HepG2 (cell line): ENCODE measurements around the gene THRB. TPM values are rescaled to one million over a fixed set of nuclear protein-coding genes. Genes with fewer than 3 reads are reported as not detected.

ENCODE experiments used
- CREB3 ChIP-seq: sonication (generic); formaldehyde crosslinking; IDR thresholded peaks from 2 replicates; pipeline ENCODE4 v1.5.0; 2020; ENCODE audit warnings: missing genetic modification reagents
- FOSL2 ChIP-seq: sonication (generic); formaldehyde crosslinking; IDR thresholded peaks from 2 replicates; pipeline ENCODE4 v1.4.0; 2020; ENCODE audit warnings: missing genetic modification reagents
- GATAD2A ChIP-seq: IDR thresholded peaks from 2 replicates; pipeline ENCODE4 v1.6.1; 2016
- HDAC6 ChIP-seq: fragments of 200-600 bp; sonication (generic); IDR thresholded peaks from 2 replicates; pipeline ENCODE4 v1.7.0; 2017; ENCODE audit warnings: mild to moderate bottlenecking, antibody characterized with exemption, low read length, low read depth
- KMT2A ChIP-seq: sonication (generic); formaldehyde crosslinking; IDR thresholded peaks from 2 replicates; pipeline ENCODE4 v1.4.0; 2020; ENCODE audit warnings: missing genetic modification reagents
- MAFF ChIP-seq: IDR thresholded peaks from 2 replicates; pipeline ENCODE4 v1.6.1; 2011; ENCODE audit warnings: low read depth, low read length, improper control_type of control experiment
- PRDM10 ChIP-seq: sonication (generic); formaldehyde crosslinking; IDR thresholded peaks from 2 replicates; pipeline ENCODE4 v1.4.0; 2020; ENCODE audit warnings: low read depth, missing genetic modification reagents
- SAP130 ChIP-seq: IDR thresholded peaks from 2 replicates; pipeline ENCODE4 v1.6.1; 2016; ENCODE audit warnings: low read depth
- SKI ChIP-seq: fragments of 450-650 bp; IDR thresholded peaks from one replicate; pipeline ENCODE4 v1.6.1; 2018; ENCODE audit warnings: mild to moderate bottlenecking; ENCODE audit not compliant: partially characterized antibody
- SOX13 ChIP-seq, 3 experiments: fragments of 450-650 bp in 1 of 3; sonication (generic) in 1 of 3; formaldehyde crosslinking in 1 of 3; IDR thresholded peaks in 2 of 3; conservative IDR thresholded peaks in 1 of 3; 2 replicates each; pipeline versions ENCODE4 v1.5.0 to v1.6.1; 2016 to 2020; ENCODE audit warnings: antibody characterized with exemption in 1 of 3, mild to moderate bottlenecking in 1 of 3, missing compliant biosample characterization in 1 of 3, missing genetic modification reagents in 1 of 3, moderate library complexity in 1 of 3
- SPEN ChIP-seq: sonication (generic); formaldehyde crosslinking; IDR thresholded peaks from 2 replicates; pipeline ENCODE4 v1.5.1; 2020; ENCODE audit warnings: low read depth, mild to moderate bottlenecking, missing genetic modification reagents
- ZFX ChIP-seq: sonication (generic); formaldehyde crosslinking; IDR thresholded peaks from 2 replicates; pipeline ENCODE4 v1.4.0; 2020; ENCODE audit warnings: mild to moderate bottlenecking, low read depth, missing genetic modification reagents, moderate library complexity
- ZNF232 ChIP-seq: sonication (generic); formaldehyde crosslinking; IDR thresholded peaks from 2 replicates; pipeline ENCODE4 v1.4.0; 2020; ENCODE audit warnings: missing genetic modification reagents, borderline replicate concordance
- ZNF281 ChIP-seq: sonication (generic); formaldehyde crosslinking; IDR thresholded peaks from 2 replicates; pipeline ENCODE4 v1.4.0; 2020; ENCODE audit warnings: missing genetic modification reagents, borderline replicate concordance
- ZNF609 ChIP-seq: sonication (generic); formaldehyde crosslinking; IDR thresholded peaks from 2 replicates; pipeline ENCODE4 v1.4.0; 2020; ENCODE audit warnings: mild to moderate bottlenecking, missing genetic modification reagents, borderline replicate concordance
- polyA plus RNA-seq, 8 experiments: library from polyadenylated mRNA; depleted of rRNA in 3 of 8; stranded (reverse) in 7 of 8; unstranded in 1 of 8; fragments of >200 nt; fragmentation: Illumina TruSeq in 4 of 8; extraction: Trizol in 4 of 8; gene quantifications; 2 replicates each; pipeline versions ENCODE4 v1.2.1 to v1.2.3, GENCODE V29; 2011 to 2016; ENCODE audit warnings: low read depth in 4 of 8, missing spikeins in 1 of 8, mixed read lengths in 1 of 8; ENCODE audit not compliant: insufficient read depth in 1 of 8
- total RNA-seq, 5 experiments: library from RNA; depleted of rRNA; stranded (reverse); fragments of >200 nt; fragmentation: Illumina TruSeq; extraction: Trizol; gene quantifications; 2 replicates each; pipeline ENCODE4 v1.2.3, GENCODE V29; 2016; ENCODE audit warnings: low read depth in 1 of 5

Gene THRB
- total and polyA plus RNA-seq, 2 of the 13 experiments (the other 11 are each of a cell fraction or from before 2014, with no cell fraction given): 4.7 to 22.7 TPM

GRCh38 chr3:24519368-24520100, 24.9 kb upstream of the THRB start (continued):
- TF ChIP-seq ZNF281 (CRISPR knock-in tag) (0 out of 2 replicates have a peak, but pooled peaks have one; percentile 8), SAP130 (CRISPR knock-in tag) (peak; percentile 47), CREB3 (CRISPR knock-in tag) (no peak), GATAD2A (CRISPR knock-in tag) (peak; percentile 55; the same call in 1 of the 2 replicates), MAFF (peak; percentile 91), SOX13 (IDR thresholded peaks at IDR 0.05) (no peak), SOX13 (CRISPR knock-in tag; conservative IDR thresholded peaks at IDR 0.05 in 1 of 2, IDR thresholded peaks at IDR 0.05 in 1 of 2) (peak in 1 of 2 experiments; percentile 36; a peak in 2 of 4 replicates), SKI (peak; percentile 16), PRDM10 (CRISPR knock-in tag) (peak; percentile 72; the same call in 1 of the 2 replicates), ZNF609 (CRISPR knock-in tag) (0 out of 2 replicates have a peak, but pooled peaks have one; percentile 18), SPEN (CRISPR knock-in tag) (no peak), HDAC6 (no peak), ZFX (CRISPR knock-in tag) (peak; percentile 5; the same call in 1 of the 2 replicates), ZNF232 (CRISPR knock-in tag) (peak; percentile 36; the same call in 1 of the 2 replicates), FOSL2 (CRISPR knock-in tag) (peak; percentile 31), KMT2A (CRISPR knock-in tag) (peak; percentile 26; the same call in 1 of the 2 replicates)
